NB4 (cell line): ENCODE measurements around the gene CHCHD10.

ENCODE experiments used
- TF ChIP-seq, protein P1 (sequence below): IDR thresholded peaks from one replicate; pipeline ENCODE4 v1.5.1; 2012; ENCODE audit warnings: low read depth, low read length
- TF ChIP-seq, protein P2 (sequence below): IDR thresholded peaks from 2 replicates; pipeline ENCODE4 v1.6.1; 2011; ENCODE audit warnings: low read depth, low read length

DNA sequence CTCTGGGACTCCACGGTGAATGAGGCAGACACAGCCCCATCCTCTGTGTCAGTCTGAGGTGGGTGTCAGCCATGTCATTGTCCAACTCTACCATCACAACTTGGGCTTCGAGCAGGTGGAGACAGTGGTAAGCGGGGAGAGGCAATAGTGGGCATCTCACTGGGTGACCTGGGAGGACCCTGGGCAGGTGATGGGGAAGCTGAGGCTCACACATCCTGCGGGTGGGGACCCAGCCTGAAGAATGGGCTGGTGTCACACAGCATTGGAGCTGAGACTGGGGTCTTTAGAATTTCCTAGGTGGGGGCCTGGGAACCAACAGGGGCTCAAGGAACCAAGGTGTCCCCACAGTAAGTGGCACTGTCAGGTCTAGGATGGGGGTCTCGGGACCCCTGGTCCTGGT, 12.0 kb upstream of the CHCHD10 start:
- TF ChIP-seq, protein P1, sequence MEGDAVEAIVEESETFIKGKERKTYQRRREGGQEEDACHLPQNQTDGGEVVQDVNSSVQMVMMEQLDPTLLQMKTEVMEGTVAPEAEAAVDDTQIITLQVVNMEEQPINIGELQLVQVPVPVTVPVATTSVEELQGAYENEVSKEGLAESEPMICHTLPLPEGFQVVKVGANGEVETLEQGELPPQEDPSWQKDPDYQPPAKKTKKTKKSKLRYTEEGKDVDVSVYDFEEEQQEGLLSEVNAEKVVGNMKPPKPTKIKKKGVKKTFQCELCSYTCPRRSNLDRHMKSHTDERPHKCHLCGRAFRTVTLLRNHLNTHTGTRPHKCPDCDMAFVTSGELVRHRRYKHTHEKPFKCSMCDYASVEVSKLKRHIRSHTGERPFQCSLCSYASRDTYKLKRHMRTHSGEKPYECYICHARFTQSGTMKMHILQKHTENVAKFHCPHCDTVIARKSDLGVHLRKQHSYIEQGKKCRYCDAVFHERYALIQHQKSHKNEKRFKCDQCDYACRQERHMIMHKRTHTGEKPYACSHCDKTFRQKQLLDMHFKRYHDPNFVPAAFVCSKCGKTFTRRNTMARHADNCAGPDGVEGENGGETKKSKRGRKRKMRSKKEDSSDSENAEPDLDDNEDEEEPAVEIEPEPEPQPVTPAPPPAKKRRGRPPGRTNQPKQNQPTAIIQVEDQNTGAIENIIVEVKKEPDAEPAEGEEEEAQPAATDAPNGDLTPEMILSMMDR: no peak
- TF ChIP-seq, protein P2, sequence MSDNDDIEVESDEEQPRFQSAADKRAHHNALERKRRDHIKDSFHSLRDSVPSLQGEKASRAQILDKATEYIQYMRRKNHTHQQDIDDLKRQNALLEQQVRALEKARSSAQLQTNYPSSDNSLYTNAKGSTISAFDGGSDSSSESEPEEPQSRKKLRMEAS: no peak
